Measurements from ENCODE around the gene MPI.
"Not testable (repeated sequence)": the region's sequence is repeated elsewhere in the genome, so short reads cannot be mapped to it uniquely, and the experiment has no call there.

Gene MPI

DNA sequence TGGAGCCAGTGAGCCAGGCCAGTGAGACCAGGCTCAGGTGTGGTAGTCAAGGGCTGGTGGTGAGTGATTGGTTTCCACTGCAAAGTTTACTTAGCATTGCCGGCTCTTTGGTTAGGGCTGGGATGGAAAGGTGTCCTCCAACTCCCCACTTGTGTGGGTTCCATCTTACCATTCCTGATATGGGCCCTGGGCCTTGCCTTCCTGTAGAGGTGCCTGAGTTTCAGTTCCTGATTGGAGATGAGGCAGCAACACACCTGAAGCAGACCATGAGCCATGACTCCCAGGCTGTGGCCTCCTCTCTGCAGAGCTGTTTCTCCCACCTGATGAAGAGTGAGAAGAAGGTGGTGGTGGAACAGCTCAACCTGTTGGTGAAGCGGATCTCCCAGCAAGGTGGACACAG, 3.1 kb downstream of the MPI start:
- DNase-seq (ENCODE audit: low read depth), result no peak

DNA sequence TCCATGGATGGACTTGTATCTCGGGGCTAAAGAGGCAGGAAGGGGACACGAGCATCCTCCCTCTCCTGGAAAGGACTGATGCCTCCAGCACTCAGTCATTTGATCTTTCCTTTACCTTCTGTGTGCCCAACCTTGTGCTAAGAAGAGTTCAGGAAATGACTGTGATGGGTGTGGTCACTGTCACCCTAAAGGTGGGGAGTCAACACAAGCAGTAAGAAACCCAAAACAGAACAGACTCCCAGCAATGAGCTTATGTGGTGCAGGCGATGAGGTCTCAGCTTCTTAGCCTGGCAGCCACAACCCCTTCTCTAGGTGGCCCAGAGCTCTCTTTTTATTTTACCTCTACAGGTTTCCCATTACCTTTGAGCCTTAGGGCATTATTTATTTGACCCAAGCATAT, 3.8 kb downstream of the MPI start:
- no peak for DNase-seq (ENCODE audit: low read depth)

DNA sequence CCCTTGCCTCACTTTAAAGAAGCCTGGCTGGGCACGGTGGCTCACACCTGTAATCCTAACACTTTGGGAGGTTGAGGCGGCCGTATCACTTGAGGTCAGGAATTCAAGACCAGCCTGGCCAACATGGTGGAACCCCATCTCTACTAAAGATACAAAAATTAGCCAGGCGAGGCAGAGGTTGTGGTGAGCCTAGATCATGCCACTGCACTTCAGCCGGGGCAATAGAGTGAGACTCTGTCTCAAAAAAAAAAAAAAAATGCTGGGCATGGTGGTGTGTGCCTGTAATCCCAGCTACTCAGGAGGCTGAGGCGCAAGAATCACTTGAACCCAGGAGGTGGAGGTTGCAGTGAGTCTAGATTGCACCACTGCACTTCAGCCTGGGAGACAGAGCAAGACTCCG, 4.5 kb downstream of the MPI start:
- not testable (repeated sequence) for DNase-seq (ENCODE audit: low read depth)

DNA sequence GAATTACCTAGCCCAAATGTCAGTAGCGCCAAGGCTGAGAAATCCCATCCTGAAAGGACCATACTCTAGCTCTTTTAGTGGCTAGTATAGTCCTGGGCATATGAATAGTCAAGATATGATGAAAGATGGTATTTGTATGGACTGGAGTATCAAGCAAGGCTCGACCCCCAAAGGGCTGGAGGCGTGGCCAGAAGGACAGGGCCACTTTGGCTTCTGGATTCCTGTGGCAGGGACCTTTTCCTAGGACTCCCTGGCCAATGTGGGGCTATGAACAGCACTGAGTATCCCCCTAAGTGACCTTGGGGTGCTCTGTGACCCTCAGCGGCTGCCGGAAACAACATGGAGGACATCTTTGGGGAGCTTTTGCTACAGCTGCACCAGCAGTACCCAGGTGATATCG, 6.0 kb downstream of the MPI start:
- no peak for DNase-seq (ENCODE audit: low read depth)

DNA sequence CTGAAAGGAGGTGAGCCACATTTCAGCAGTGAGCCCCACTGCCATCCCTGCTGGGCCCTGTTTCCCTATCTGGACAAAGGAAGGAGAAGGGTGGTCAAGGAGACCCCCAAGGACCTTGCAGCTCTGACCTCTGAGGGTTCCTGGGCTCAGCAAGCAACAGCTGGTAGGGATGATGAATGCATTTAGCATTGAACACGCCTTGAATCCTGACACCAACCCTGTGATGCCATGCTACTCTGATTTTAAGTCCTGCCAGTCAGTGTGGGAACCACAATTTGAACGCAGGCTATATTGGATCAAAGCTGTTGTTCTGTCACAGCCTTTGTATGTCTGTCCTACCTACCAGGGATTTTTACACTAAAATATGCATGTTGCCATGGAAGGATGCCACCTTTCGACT, 6.5 kb downstream of the MPI start:
- DNase-seq (ENCODE audit: low read depth), result no peak

DNA sequence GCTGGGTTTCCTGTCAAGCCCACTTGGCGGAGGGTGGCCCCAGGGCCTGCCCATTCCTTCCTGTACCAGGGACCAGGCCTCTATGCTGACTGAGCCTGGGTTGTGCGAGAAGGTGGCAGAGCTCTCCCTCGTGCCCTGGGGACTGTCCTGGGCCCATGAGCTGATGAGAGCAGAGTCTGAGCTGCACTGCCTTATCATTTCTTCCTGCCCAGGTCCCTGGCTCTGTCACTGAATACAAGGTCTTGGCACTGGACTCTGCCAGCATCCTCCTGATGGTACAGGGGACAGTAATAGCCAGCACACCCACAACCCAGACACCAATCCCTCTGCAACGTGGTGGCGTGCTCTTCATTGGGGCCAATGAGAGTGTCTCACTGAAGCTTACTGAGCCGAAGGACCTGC, 7.5 kb downstream of the MPI start:
- DNase-seq (ENCODE audit: low read depth), result no peak

DNA sequence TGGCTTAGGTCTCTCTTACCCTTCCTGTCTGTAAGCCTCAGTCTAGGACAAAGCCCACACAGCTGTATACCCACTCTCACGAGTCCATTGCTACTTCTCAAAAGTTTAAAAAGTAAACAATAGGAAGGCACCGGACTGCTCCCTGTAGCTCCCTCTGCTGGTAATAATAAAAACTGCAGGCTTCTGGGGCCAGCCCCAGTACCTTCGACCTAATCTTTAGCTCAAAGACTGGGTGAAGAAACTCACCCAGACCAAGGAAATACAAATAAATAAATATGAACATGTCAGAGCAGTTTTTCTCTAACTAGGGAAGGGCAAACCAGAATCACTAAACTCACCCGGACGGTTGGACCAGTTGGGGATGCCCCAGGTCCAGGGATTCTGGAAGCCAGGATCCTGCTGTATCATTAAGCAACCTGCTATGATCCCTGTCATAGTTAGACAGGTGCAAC, 11.8 kb downstream of the MPI start:
- peak; percentile 44 for DNase-seq (ENCODE audit: low read depth)

DNA sequence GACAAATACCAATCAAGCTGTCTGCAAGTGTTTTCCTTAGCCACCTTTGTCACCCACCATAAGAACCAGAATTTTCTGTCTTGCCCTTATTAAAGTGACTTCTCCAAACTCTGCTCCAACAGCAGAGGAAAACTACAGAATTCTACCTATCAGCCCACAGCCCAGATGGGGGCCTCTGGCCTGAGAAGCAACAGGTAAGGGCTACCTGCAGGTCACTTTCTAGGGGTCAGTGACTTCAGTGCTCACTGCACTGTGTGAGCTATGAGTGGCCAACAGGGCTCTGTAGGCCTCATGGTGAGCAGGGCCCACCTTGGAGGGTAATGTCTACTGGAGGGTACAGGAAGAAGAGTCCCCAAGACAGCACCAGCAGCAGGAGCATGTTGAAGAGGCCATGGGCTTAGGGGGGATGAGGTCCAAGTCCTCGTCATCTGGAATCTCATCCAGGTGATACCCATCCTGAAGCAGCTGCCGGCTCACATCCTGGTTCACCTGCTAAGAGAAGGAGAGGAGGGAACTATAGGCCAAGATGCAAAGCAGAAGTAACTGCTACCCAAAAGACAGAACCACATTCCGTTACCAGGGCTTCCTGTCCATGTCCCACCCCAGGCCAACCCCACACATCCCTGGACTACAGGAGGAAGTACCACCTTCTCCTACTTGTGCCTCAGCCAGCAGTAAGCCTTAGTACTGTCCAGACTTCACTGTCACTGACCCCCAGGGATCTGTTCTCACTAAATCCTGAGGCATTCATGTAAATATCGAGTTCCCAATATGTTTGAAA, 12.6 kb downstream of the MPI start:
- no peak for DNase-seq (ENCODE audit: low read depth)

DNA sequence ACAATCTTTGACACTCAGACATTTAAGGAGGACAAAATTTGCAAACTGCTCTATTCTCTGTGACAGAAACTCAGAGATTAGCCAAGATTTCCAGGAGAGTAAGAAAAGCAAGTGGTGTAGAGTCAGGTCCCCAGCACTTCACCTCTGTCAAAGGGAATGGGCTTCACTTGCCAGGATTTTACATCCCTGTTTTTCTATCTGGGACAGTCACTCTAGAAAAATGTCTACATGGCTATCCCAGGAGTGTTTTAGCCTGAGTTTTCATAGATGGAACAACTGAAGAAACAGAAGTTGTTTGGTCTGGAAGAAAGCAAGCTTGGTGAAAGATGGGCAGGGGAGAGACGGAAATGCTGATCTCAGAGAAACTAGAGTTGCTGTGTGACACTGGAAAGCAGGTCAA, 13.8 kb downstream of the MPI start:
- DNase-seq (ENCODE audit: low read depth), result no peak

DNA sequence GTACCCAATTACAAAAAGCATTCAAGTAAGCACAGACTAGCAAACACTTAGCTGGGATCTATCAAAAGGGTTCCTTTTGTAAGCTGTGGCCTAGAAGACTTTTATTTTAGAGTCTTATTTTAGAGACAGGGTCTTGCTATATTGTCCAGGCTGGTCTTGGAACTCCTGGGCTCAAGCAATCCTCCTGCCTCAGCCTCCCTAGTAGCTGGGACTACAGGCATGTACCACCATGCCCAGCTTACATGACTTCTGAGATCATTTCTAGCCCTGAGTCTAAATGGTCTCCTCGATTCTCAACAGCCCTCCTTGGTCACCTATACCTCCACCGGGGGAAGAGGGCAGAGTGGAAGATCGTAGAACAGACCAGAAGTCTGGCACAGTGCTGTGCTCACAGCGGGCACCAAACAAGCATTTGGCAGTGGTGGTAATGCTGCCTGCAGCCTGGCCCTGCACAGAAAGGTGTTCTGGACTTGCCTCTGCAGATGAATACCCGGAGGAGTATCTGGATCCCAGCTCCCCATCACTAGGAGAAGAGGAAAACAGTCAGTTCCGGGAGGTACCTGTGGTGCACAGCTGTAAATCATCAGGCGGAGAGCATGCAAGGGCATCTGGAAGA, 14.5 kb downstream of the MPI start:
- DNase-seq (ENCODE audit: low read depth), result no peak

DNA sequence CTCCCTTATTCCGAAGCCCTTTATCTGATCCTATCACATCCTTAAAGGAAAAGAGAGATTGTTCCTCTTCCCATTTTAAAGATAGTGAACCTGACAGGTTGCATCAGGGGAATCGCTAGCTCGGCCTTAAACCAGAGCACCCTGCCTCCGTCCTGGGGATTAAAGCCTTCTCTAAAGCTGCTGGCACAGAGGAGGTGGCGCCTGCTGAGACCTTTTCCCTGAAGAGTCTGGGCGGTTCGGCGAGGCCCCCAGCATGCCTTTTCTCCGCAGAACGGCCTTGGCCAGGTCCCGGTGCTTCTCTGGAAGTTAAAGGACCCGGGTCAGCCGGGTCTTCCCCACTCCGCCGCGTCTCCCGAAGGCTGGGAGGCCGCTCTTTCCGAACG, 16.2 kb downstream of the MPI start:
- DNase-seq (ENCODE audit: low read depth), result no peak

DNA sequence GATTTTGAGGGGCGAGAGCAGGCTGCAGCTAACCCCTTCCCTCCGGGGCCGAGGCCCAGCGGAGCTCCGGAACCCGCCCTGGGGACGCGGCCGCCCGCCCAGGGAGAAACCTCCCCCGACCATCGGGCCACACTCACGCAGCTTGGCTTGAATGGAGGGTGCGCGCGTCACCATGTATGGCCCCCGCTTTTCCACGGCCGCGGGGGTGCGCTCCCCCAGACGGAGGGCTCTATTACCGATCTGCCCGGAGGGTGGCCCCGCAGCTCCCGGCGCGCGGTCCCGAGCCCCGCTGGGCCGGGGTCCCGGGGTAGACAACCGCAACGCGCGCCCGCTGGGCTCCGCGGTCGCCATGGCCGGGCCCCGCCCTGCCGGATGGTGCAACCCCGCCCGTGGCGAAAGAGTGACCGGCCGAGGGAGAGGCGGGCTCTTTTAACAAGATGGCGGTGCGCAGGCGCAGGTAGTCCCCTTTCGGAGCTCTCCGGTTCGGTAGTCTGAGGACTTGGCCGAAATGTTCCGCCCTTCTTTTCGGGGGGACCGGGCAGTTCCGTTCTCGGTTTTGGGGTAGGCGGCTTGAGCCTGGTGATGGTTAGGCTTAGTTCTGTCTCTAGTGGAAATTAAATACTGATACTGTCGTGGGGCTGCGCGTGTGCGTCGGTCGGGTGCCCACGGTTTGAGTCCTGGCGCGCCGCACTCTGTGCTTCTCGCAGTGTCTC, 16.8 kb downstream of the MPI start, which contains the start of gene FAM219B:
FAM219B (minus strand) TSS at position 402 of the 713 bp plus-strand sequence; CDS start at position 351, 51 bp downstream.
- peak; percentile 74 for DNase-seq (ENCODE audit: low read depth)

DNA sequence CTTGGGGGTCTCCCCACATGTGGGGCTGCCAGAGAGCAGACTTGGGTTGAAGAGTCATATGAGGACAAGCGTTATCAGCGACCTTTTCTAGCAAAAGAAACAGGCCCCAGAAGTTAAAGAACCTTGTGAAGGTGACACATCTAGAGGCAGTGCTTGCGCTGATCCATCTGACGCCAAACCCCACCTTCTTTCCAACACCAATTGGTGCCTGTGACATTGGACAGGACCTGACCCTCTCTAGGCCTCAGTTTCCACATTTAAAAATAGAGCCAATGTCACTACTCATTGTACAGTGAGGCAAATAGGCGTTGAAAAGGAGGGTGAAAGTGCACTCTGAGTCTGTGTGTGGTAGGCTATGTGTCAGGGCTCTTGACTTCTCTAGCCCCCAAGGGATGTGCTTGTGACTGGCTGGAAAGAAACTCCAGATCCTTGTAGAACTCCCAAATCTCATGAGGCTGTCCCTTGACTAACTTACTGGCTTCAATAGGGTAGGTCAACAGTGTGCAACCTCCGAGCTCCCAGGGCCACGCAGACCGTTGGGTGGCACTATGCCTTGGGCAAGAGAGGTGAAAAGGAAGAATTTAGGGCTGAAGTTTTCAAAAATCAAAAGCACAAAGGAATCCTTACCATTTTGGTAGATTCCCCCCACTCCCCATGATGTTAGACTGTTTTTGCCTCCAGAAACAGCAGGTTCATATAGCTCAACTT, 17.5 kb downstream of the MPI start:
- DNase-seq (ENCODE audit: low read depth), result no peak

DNA sequence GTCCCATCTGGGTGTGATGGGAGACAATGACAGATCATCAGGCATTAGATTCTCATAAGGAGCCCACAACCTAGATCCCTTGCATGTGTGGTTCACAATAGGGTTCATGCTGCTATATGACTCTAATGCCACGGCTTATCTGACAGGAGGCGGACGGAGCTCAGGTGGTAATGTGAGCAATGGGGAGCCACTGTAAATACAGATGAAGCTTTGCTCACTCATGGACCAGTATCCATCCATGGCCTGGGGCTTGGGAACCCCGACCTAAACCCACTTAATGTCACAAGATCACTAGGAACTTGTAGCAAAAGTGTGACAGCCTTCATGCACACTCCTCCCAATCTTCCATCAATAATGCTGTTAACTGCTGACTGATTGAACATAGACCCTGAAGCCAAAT, 18.8 kb downstream of the MPI start:
- no peak for DNase-seq (ENCODE audit: low read depth)

DNA sequence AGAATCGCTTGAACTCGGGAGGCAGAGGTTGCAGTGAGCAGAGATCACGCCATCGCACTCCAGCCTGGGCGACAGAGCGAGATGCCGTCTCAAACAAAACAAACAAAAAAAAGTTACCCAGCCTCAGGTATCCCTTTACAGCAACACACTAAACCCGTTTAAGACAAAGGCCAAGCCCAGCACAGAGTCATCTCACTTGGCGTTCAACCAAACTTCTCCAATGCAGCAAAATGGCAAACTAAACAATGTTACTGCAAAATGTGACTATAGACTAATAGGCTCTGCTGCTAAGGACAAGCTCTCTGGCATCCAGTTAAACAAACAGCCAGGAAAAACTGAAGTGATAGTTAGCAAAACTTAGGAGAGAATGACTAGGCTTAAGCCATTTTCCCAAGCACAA, 23.2 kb downstream of the MPI start:
- no peak for DNase-seq (ENCODE audit: low read depth)

DNA sequence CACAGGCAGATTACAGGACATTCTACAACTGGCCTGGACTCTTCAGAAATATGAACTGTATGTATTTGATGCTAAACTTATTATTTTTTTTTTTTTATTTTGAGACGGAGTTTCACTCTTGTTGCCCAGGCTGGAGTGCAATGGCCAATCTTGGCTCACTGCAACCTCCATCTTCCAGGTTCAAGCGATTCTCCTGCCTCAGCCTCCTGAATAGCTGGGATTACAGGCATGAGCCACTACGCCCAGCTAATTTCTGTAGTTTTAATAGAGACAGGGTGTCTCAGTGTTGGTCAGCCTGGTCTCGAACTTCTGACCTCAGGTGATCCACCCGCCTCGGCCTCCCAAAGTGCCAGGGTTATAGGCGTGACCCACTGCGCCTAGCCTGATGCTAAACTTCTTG, 24.0 kb downstream of the MPI start:
- DNase-seq (ENCODE audit: low read depth), result not testable (repeated sequence)

DNA sequence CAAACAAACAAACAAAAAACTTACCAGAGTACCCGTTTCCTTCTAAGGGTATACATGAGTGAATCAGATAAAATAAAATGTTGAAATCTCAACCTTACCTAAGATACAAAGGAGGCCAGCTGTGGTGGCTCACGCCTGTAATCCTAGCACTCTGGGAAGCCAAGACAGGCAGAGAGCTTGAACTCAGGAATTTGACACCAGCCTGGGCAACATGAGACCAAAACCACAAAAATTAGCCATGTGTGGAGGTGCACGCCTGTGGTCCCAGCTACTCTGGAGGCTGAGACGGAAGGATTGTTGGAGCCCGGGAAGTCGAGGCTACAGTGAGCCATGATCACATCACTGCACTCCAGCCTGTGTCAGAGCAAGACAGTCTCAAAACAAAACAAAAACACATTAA, 27.8 kb downstream of the MPI start:
- no peak for DNase-seq (ENCODE audit: low read depth)

DNA sequence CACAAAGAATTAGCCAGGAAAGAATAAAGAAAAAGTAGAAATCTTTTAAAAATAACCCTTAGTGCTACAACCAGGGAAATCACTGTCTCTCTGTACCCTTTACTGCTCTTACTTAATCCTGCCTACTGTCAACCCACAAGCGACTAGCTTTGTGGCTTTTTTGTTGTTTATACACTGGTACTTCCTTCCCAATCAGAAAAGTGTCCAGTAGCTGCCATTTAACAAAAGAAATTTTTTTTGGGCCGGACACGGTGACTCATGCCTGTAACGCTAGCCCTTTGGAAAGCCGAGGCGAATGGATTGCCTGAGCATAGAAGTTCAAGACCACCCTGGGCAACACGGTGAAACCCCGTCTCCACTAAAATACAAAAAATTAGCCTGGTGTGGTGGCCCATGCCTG, 30.6 kb downstream of the MPI start:
- DNase-seq (ENCODE audit: low read depth), result no peak

DNA sequence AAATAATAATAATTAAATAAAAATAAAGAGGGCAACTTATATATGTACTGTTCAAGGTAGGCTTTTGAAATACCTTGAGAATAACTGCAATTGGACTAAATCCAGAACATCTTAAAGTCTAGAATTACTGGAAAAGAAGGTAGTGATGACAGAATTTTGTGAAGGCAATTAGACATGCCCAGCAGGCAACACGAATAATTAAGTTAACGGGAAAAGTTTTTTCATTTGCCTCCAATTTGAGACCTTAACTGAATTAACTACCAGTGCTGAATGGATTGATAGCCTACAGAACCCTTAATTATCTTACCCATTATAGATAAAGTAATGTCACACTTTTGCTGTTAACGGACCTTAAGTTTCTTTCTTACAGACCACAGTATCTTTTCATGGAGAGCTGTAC, 34.7 kb downstream of the MPI start:
- no peak for DNase-seq (ENCODE audit: low read depth)

DNA sequence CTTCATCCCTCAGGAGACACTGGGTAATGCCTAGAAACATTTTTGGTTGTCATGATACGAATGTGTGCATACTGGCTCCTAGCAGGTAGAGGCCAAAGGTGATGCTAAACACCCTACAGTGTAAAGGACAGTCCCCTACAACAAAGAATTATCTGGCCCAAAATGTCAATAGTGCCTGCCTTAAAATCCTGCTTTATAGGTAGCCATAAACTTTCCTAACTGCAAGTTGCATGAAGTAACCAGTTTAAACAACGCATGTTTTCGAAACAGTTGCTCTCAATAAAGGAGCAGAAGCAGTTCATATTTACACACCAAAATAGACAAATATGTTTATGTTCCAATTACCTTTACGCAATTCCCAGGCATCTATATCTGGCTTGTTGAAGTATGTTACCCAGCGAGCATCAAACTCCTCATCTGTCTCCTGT, 38.9 kb downstream of the MPI start:
- DNase-seq (ENCODE audit: low read depth), result no peak

DNA sequence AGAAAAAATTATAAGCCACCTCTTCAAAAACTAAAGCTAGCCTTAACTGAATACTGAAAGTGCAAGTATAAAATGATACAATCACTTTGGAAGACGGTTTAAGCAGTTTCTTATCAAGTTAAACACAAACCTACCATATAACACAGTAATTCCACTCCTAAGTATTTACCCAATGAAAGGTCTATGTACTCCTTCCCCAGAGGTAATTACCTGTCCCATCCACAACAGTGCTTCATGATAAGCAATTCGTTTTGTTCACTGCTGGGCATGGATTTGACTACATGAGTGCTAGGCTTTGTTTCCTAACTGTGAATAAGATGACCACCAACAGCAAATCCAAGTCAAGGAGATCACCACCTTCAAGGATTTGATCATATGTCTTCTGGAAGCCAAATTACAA, 43.7 kb downstream of the MPI start:
- DNase-seq (ENCODE audit: low read depth), result no peak

DNA sequence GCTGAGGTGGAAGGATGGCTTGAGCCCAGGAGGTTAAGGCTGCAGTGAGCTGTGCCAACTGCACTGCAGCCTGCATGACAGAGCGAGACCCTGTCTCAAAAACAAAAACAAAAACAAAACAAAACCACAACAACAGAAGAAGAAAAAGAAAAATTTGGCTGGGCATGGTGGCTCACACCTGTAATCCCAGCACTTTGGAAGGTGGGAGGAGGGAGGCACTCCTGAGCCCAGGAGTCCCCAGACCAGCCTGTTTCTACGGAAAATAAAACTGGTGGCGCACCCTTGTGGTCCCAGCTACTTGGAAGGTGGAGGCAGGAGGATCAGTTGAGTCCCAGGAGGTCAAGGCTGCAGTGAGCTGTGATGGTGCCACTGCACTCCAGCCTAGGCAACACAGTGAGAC, 45.4 kb downstream of the MPI start:
- not testable (repeated sequence) for DNase-seq (ENCODE audit: low read depth)

DNA sequence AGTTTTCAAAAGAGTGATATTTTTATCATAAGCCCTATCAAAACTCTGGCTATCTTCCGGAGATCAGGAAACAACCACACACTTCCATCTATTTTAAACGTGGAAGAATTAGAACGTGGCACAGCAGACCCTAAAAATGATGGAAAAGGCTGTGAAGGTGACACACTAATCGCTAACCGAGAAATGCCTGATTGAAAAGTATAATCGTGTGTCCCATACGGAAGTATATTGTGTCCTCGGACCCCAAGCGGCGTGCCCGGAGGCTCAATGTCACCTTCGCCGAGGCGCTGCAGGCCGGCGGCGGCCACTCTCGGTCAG, 47.4 kb downstream of the MPI start:
- no peak for DNase-seq (ENCODE audit: low read depth)
